HEK293T (cell line): ENCODE results near the gene CTIF.

Source experiments
- ELF4 ChIP-seq: fragments of 450-650 bp; IDR thresholded peaks from 2 replicates; pipeline ENCODE4 v1.6.1; 2017; ENCODE audit warnings: antibody characterized with exemption
- HDGF ChIP-seq: fragments of 450-650 bp; IDR thresholded peaks from 2 replicates; pipeline ENCODE4 v1.6.1; 2017; ENCODE audit warnings: antibody characterized with exemption, borderline replicate concordance
- NFRKB ChIP-seq: fragments of 450-650 bp; IDR thresholded peaks from 2 replicates; pipeline ENCODE4 v1.6.1; 2016; ENCODE audit warnings: mild to moderate bottlenecking, moderate library complexity

GRCh38 chr18:48728204-48728833 is 189.5 kb downstream of the CTIF start:
- TF ChIP-seq NFRKB (no peak), HDGF (no peak), ELF4 (no peak)
